GM11168 (cell line): Measurements from ENCODE around the gene DTNB.

Source experiments
- in situ Hi-C: fragments of 300-500 bp; cut with MboI; formaldehyde crosslinking; loops from one replicate; pipeline ENCODE4 v1.12.0; 2022; ENCODE audit warnings: low sequenced_read_pairs; ENCODE audit not compliant: unreplicated experiment

DTNB gene

DNA sequence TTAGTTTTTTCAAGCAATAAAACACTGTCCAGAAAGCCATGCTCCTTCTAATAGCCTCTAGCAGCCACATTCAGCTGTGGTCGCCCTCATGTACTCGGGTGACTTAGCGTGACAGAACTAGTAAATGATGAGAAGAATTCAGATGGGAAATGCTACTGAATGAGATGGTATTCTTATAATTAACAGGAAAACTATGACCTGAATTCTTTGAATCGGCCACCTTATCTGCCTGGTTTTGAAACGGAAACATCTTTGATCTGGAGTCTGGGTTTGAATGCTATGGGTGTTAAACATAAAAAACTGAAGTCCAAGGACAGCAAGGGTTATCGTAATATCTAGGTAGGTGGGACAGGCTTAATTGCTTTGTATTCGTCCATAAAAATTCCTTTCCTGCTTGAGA is 192.8 kb downstream of the DTNB start:
- in situ Hi-C loops, result no loop called here

DNA sequence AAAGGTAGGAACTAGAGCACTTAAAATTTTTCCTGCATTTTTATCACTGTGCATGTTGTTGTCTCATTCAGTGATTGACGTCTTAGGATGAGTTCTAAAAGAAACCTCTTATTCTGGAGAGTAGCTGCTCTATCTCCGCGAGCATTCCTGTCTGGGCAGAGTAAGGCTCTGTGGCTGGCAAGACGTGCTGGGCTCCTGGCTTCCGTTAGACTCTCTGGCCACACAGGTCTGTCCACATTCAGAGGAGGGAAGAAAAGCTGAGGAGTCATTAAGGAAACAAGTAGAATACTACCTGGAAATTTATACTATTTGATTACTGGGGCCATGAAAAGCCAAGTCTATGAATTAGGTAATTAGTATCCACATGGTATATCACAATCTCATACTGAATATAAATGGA is 193.6 kb downstream of the DTNB start:
- in situ Hi-C loops, result no loop called here

DNA sequence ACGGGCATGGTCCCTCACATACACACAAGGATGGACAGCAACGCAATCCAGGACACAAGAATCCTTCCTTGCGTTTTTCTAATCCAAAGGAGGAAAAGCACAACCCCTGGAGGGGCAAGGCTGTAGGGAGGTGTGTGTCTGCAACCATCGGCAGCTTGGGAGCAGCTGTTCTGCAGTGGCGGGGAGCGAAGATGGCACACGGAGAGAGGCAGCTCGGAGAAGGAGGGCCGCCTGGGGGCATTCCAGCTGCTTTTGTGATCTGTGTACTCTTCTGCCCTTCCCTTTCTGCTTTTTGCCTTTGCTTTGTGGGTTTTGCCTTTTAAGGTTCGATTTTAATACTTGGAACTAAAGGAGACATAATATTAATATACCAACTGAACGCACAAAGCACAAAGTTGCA is 194.6 kb downstream of the DTNB start:
- in situ Hi-C loops, result no loop called here

DNA sequence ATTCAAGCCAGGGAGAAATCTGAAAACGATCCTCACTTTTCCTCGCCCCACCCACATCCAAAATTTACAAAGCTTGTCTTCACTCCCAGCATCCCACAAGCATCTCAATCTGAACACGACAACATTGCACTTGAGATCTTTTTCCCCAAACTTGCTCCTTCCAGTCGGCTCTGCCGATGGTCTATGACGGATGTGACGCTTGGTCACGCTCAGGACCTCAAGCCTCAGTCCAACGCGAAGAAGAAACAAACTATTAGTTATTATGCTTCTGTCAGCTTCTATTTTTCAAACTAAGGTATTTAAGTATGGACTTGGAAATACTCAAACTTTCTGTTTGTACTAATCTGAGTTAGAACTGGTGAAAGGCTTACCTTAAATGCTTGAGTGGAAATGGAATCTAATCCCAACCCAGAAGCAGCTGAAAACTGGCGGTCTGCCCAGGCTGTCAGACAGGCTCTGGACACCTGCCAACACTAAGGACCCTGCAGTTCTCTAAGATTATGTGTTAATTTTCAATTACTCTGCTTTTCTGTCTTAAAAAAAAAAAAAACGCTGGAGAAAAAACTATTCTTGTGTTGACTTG is 199.5 kb downstream of the DTNB start:
- in situ Hi-C loops, result no loop called here

DNA sequence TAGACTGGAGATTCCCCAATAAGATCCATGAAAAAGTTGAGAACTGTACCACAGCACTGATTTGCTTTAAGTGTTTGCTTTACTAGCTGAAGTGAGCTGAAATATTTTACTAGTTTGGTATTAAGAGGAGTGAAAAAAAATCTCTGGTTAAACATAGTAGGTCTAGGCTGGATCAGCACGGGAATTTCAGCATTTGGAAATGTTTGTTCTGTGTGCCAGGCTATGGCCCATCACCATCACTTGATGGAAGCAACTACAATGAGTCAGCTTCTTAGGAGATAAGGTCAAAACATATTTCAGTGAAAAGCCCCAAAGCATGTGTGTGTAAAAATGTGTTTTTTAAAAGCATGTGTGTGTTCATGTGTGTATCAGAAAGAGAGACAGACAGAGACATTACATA is 200.2 kb downstream of the DTNB start:
- in situ Hi-C loops, result no loop called here

DNA sequence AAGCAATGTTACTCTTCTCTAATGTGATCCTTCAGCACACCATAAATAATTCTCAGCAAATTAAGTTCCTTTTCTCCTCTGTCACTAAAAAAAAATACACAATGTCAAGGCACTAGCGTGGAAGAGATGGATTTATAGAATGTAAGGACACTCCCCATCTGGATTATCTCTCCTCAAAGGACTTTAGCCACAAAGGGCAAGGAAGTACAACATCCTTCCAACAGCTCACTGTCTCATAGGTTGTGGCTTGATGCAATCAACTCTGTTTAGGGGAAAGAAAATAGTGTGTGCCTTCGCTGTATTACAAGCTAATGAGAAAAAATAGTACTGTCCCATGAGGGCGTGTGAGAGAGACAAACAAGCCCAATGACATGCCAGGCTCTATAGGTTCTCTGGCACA is 202.6 kb downstream of the DTNB start:
- in situ Hi-C loops, result no loop called here

DNA sequence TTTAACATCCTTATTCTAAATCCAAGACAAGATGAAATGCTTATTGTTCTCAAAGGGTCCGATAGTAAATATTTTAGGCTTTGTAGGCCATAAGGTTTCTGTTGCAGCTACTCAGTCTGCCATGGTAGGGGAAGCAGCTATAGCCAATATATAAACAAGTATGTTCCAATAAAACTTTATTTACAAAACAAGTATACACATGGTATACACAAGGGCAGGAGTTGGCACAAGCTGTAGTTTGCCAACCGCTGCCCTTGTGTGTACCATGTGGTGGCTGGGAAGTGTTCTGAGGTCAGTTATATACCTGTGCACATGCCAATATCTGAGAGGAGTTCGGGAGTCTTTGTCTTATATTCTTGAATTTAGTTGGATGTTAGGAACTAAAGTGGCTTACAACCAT is 205.6 kb downstream of the DTNB start:
- in situ Hi-C loops, result no loop called here

DNA sequence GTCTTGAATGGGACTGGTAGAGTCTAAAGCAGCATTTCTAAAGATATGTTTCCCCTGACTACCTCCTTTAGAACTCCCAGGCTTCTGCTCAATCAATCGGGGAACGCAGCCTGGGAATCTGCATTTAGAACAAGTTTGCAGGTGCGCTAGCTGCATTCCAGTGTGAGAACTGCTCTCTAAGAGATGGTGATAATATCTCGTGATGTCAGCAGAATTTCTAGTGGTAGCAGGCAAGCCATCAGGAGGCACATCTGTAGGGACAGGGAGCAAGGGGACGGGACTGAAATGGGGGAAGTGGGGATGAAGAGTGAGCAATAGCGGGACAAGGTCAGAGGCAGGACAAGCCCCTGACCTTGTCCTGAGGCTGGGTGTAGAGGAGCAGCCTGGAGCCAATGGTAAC is 211.4 kb downstream of the DTNB start:
- in situ Hi-C loops, result no loop called here

DNA sequence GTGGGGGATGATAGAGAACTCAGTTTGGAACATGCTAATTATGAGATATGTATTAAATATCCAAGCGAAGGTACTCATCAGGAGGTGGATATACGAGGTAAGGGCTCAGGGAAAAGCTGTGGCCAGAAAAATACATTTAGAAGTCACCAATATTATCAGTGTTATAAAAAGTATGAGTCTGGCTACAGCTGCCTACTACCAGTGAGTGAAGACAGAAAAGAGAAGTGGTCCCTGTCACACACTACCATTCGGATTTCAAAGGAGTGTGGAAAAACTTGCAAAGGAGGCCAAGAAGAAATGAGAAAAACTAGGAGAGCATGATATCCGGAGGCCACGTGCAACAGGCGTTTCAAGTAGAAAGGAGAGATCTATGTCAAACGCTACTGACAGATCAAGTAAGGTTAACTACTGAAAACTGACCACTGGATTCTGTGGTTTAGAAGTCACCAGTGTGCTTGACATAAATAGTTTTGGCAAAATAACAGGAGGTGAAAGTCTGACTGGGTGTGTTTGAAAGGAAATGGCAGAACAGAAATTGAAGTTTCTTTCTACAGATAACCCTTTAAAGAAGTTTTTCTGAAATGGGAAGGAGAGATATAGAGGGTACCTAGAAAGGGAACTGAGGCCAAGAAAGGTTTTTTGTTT is 213.0 kb downstream of the DTNB start:
- in situ Hi-C loops, result no loop called here

DNA sequence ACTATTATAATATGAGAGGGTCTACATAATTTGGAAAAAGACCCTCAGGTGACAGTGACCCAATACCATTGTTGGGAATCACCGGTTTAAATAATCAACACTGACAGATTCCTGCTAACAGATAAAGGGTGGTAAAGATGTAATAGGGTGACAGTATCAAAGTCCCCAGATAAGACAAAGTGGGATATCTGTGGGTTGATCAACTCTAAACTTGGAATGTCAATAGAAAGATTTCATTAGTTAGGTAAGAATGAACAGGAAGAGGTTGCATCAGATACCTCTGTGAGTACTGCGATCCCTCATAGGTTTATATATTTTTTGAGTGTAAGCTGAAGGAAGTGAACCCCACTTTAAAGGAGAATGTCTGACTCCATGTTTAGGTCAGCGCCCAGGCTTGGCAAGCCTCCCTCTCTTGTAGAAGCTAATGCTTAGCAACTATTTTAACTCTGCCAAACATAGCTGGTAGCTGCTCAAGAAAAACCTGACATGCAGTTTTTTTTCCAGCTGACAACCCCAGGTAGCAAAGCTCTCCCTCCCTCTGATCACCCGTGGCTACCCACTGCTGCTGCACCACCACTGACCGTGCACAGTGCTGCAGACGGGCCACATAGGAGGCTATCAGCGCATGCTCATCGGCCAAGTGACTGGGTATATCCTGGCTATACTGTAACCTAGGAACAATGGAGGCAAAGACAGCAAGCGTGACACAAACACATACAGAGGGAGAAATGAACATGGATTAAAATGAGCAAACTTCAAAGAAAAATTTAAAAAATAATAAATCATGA is 218.4 kb downstream of the DTNB start:
- in situ Hi-C loops, result no loop called here

DNA sequence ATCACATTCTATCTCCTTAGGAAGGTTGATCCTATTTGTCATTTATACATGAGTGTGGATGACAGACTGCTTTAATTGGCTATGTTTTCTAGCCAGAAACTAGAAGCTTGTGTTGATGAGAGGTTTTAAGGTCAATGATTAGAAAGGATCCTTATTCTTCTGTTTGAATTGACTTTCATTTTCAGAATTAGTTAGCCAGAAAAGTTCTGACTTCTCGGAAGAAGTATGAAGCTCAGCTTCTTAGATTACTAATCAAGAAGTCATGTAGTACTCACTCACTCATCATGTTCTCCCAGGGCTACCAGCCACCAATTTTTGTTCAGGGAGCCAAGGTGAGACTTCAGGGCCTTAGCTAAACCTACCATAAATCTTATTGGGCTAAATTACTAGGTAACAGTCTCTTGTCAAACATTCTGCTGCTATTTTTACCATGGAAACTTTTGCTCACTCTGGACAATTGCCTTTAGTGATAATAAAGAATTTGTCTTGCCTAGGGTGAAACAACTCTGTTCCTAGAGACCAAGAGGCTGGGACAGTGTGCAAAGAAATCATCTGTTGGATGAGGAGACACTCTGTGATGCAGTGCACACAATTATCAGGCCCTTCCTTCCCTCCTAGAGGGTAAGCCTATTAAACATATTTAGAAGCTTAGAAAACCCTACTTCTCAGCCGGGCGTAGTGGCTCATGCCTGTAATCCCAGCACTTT is 220.0 kb downstream of the DTNB start:
- in situ Hi-C loops, result no loop called here

DNA sequence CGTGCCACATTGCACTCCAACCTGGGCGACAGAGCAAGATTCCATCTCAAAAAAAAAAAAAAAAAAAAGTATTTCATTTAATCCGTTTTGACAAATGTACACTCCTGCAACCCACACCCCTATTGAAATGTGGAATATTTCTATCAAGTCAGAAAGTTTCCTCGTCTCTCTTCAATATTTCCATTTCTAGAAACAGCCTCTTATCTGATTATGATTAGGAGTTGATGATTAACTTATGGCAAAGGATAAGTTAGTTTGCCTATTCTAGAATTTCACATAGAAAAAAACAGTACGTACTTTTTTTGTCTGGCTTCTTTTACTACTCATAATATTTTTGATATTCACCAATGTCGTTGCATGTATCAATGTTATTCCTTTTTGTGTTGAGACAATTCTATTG is 224.6 kb downstream of the DTNB start:
- in situ Hi-C loops, result no loop called here

DNA sequence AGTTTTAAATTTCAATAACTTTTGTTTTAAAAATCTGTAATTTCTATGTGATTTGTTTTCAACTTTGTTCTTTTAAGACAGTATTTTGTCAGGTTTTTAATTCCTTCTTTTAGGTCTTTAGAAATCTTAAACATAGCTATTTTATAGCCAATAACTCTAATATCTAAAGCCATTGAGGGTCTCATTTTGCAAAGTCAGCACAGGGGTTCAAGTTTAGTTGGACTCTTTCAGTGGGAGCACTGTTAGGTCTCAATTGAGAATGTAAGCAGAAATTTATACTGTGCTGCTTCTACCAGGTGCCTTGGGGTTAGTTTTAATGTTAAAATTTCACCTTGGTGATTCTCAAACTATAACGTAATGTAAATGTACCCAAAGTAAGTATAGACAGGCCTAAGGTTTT is 226.4 kb downstream of the DTNB start:
- in situ Hi-C loops, result no loop called here

DNA sequence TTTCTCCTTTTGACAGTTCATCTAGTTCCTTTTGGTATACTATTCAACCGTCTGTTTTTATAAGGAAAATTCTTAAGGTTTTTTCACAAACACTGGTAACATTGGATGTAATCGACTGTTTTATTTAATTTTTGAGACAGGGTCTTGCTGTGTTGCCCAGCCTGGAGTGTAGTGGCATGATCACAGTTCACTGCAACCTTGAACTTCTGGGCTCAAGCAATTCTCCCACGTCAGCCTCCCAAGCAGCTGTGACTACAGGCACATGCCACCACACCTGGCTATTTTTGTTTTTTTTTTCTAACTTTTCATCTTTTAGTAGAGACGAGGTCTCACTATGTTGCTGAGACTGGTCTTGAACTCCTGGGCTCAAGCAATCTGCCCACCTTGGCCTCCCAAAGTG is 227.3 kb downstream of the DTNB start:
- in situ Hi-C loops, result no loop called here

DNA sequence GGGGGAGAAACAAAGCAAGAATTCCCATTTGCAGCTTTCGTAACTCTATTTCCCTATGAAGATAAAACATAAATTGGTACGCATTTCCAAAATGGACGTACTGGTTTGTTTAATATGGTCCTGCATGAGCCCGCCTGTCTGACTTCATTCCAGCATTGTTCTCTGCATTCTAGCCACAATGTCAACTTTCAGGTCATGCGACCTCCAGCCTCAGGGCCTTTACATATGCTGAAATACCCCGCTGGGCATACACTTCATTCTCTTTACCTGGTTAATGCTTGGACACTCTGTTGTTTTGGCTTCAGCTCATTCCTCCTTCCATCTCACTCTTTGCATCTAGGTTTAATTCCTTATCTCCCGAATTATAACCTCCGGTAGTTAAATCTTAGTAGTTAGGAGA is 227.9 kb downstream of the DTNB start:
- in situ Hi-C loops, result no loop called here

DNA sequence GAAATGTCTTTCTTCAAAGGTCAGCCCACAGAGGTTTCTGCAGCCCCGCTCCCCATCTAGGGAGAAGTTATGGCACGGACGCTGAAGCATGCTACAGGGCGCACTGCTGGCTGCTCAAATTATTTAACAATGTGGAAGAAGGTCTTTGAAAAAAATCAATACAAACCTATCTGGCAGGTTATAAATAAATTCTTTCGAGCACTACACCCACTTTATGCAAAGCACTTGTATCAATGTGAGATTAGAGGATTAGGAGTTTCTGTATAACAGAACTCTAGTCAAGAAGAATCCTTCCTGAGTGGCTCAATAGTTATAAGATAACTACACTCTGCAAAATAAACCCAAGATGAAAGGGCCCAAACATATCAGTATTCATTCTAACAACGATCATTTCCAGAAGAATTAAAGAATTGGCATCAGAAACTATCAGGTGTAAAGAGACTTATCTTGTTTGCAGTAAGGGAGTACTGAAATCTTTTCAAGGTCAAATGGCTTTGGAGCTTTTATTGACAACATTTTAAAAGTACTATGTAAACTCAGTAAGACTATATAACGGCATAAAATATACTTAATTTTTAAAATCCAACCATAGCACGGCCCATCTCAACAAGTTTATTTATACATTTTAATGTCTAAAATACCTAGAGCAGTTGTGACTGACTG is 228.6 kb downstream of the DTNB start:
- in situ Hi-C loops, result no loop called here

DNA sequence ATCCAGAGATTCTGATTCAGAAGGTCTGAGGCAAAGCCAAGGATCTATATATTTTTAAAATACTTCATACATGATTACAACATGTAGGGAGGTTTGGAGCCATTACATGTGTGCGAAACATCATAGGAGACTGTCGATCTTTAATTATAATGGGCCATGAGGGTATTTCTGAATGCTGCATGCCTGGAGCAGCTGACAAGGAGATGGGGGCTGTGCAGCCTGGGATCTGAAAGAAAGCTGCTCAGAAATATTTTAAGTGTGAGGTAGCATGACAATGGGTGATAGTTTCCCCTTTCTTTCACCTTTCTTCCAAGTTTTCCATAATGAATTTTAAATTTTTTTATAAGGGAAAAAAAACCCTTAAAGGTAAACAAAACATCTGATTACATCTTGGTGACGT is 229.6 kb downstream of the DTNB start:
- in situ Hi-C loops, result no loop called here

DNA sequence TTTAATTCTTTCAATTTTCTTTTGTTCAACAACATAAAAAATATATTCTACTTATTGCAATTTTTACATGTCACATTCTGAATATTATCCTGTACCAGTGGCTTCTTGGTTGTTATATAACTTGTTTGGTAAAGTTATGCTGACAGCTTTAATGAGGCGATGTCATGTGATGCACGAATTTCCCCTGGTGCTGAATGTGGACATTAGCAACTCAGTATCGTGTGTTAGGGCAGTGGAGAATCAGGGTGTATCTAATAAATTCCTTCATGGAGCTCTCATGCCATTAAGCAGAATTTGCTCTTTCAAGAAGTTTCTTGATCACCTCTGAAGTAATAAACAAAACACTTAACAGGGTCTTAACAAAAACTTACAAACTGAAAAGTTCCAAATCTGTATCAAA is 232.0 kb downstream of the DTNB start:
- in situ Hi-C loops, result no loop called here

DNA sequence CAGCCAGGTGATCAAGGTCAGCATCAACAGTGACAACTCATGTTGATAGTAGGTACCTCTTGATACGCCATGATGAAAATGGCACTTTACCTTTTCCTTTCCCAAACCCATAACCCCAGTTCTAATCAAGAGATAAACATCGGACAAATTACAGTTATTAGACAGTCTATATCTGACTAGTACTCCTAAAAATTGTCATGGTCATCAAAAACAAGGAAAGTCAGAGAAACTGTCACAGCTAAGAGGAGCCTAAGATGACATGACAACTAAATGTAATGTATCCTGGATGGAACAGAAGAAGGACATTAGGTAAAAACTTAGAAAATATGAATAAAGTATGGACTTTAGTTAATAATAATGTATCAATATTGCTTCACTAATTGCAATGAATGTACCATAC is 234.6 kb downstream of the DTNB start:
- in situ Hi-C loops, result no loop called here

DNA sequence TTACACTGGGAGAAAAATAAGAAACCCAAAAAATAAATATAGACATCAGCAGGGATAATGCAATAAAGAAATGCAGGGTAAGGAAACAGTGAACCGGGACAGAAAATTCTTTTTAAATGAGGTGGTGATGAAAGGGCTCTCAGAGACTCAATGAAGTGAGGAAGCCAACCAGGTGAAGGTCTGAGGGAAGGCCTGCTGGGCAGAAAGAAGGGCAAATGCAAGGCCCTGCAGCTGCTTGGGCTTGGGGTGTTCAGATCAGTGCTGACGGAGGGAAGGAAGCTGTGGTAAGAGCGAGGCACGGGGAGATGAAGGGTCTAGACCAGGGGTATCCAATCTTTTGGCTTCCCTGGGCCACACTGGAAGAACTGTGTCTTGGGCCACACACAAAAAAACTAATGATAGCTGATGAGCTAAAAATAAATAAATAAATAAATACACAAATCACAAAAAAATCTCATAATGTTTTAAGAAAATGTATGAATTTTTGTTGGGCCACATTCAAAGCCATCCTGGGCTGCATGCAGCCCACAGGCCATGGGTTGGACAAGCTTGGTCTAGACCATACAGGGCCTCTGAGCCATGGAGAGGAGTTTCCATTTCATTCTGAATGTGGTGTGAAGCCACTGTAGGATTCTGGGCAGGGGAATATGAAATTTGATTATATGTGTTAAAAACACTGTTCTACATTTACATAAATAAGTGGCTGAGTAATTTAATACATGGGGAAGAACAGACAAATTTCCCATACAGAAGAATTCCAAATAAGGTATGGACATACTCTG is 235.3 kb downstream of the DTNB start:
- in situ Hi-C loops, result no loop called here
